ENCODE results near the gene RND2.
"Not testable (repeated sequence)": the region's sequence is repeated elsewhere in the genome, so short reads cannot be mapped to it uniquely, and the experiment has no call there.

RND2 gene

GRCh38 chr17:43027091-43028032, 2.3 kb downstream of the RND2 start:
- no peak for DNase-seq (ENCODE audit: low read depth in 3 of 3)

GRCh38 chr17:43028221-43028861, 3.3 kb downstream of the RND2 start:
- DNase-seq (ENCODE audit: low read depth in 3 of 3): no peak

- DNase-seq (ENCODE audit: low read depth in 3 of 3): no peak
These were observed 5.2 kb downstream of the RND2 start for GRCh38 chr17:43030137-43030767.

- DNase-seq (ENCODE audit: low read depth in 3 of 3): no peak
These were observed 6.6 kb downstream of the RND2 start for GRCh38 chr17:43031666-43032065.

GRCh38 chr17:43033948-43034881, 9.2 kb downstream of the RND2 start:
- no peak for DNase-seq (ENCODE audit: low read depth in 3 of 3)

- no peak for DNase-seq (ENCODE audit: low read depth in 3 of 3)
These were observed 9.9 kb downstream of the RND2 start for GRCh38 chr17:43034894-43035293.

GRCh38 chr17:43039646-43040045, 14.6 kb downstream of the RND2 start:
- DNase-seq (ENCODE audit: low read depth in 3 of 3): no peak

- no peak for DNase-seq (ENCODE audit: low read depth in 3 of 3)
These were observed 15.6 kb downstream of the RND2 start for GRCh38 chr17:43040655-43041054.

GRCh38 chr17:43042025-43042628, 17.1 kb downstream of the RND2 start:
- DNase-seq (ENCODE audit: low read depth in 3 of 3): no peak

GRCh38 chr17:43043307-43043706, 18.3 kb downstream of the RND2 start:
- no peak for DNase-seq (ENCODE audit: low read depth in 3 of 3)

GRCh38 chr17:43044024-43044423, 19.0 kb downstream of the RND2 start:
- DNase-seq (ENCODE audit: low read depth in 3 of 3): no peak

- DNase-seq (ENCODE audit: low read depth in 3 of 3): no peak
These were observed 26.9 kb downstream of the RND2 start for GRCh38 chr17:43051969-43052368.

- not testable (repeated sequence) for DNase-seq (ENCODE audit: low read depth in 3 of 3)
These were observed 28.0 kb downstream of the RND2 start for GRCh38 chr17:43053008-43053407.

- no peak for DNase-seq (ENCODE audit: low read depth in 3 of 3)
These were observed 31.0 kb downstream of the RND2 start for GRCh38 chr17:43056051-43056450.

GRCh38 chr17:43062984-43063638, 38.1 kb downstream of the RND2 start:
- DNase-seq (ENCODE audit: low read depth in 3 of 3): no peak

- DNase-seq (ENCODE audit: low read depth in 3 of 3): no peak
These were observed 43.7 kb downstream of the RND2 start for GRCh38 chr17:43068570-43069367.

- DNase-seq (ENCODE audit: low read depth in 3 of 3): no peak
These were observed 44.4 kb downstream of the RND2 start for GRCh38 chr17:43069368-43069898.

GRCh38 chr17:43070257-43070656, 45.2 kb downstream of the RND2 start:
- DNase-seq (ENCODE audit: low read depth in 3 of 3): no peak

GRCh38 chr17:43070872-43071271, 45.8 kb downstream of the RND2 start:
- DNase-seq (ENCODE audit: low read depth in 3 of 3): no peak

Measured in stimulated activated CD4-positive, alpha-beta T cell treated with anti-CD3 and anti-CD28 coated beads, TNF-alpha, amount 100 ng/mL, for 48 hours (primary cell).